Measurements from ENCODE around the gene JARID2.

DNA sequence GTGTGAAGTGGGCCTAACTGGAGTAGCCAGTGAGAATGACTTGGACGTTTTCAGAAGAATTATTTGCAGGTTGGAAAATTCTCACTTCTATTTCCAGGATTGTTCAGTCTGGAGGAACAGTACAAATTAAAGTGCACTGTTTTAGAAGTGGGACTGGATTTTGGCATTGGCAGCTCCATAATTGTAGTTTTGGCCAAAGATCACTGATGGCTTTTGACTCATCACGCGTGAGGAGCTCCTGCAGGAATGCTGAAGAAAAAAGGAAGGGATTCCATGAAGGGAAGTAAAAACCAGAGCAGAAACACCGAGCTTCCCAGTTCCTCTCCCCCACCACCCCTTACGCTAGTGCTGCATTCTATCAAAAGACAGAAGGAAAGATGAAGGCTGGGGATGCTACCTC, 103.5 kb downstream of the JARID2 start:
- TF ChIP-seq, protein P1, sequence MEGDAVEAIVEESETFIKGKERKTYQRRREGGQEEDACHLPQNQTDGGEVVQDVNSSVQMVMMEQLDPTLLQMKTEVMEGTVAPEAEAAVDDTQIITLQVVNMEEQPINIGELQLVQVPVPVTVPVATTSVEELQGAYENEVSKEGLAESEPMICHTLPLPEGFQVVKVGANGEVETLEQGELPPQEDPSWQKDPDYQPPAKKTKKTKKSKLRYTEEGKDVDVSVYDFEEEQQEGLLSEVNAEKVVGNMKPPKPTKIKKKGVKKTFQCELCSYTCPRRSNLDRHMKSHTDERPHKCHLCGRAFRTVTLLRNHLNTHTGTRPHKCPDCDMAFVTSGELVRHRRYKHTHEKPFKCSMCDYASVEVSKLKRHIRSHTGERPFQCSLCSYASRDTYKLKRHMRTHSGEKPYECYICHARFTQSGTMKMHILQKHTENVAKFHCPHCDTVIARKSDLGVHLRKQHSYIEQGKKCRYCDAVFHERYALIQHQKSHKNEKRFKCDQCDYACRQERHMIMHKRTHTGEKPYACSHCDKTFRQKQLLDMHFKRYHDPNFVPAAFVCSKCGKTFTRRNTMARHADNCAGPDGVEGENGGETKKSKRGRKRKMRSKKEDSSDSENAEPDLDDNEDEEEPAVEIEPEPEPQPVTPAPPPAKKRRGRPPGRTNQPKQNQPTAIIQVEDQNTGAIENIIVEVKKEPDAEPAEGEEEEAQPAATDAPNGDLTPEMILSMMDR (IDR thresholded peaks at IDR 0.05): no peak
- no peak for TF ChIP-seq EP300 (IDR thresholded peaks at IDR 0.05)
